ENCODE results near the gene NPAS3.

DNA sequence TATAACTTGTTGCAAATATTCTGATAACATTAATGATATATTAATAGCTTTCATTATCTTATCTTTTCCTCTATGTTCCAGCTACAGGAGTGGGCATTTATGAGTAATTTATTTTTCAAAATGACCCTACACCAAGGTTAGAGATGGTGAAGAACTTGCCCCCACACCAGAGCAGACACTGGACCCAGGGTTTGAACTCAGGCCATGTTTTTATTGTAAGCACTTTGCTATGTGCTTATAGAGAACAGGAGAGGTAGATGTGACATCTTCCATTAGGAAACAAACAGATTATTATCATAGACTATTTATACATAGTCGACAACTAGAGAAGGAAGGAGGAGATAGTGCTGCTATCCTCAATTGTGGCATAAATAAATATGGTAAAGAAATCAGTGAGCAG is 747.0 kb downstream of the NPAS3 start:
- TF ChIP-seq, protein P1, sequence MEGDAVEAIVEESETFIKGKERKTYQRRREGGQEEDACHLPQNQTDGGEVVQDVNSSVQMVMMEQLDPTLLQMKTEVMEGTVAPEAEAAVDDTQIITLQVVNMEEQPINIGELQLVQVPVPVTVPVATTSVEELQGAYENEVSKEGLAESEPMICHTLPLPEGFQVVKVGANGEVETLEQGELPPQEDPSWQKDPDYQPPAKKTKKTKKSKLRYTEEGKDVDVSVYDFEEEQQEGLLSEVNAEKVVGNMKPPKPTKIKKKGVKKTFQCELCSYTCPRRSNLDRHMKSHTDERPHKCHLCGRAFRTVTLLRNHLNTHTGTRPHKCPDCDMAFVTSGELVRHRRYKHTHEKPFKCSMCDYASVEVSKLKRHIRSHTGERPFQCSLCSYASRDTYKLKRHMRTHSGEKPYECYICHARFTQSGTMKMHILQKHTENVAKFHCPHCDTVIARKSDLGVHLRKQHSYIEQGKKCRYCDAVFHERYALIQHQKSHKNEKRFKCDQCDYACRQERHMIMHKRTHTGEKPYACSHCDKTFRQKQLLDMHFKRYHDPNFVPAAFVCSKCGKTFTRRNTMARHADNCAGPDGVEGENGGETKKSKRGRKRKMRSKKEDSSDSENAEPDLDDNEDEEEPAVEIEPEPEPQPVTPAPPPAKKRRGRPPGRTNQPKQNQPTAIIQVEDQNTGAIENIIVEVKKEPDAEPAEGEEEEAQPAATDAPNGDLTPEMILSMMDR (tag by site-specific recombination; IDR thresholded peaks at IDR 0.05) = no peak
- no peak for TF ChIP-seq ZNF670 (tag by site-specific recombination; IDR thresholded peaks at IDR 0.05; ENCODE audit: low read depth)
- no peak for TF ChIP-seq TCF7L2 (IDR thresholded peaks at IDR 0.05; ENCODE audit: borderline replicate concordance, low read depth, low read length)
- no peak for TF ChIP-seq ZNF174 (tag by site-specific recombination; IDR thresholded peaks at IDR 0.05)
- TF ChIP-seq ZNF664 (tag by site-specific recombination; IDR thresholded peaks at IDR 0.05) = no peak
- no peak for TF ChIP-seq ZBTB21 (tag by site-specific recombination; IDR thresholded peaks at IDR 0.05)
- TF ChIP-seq, protein P2, sequence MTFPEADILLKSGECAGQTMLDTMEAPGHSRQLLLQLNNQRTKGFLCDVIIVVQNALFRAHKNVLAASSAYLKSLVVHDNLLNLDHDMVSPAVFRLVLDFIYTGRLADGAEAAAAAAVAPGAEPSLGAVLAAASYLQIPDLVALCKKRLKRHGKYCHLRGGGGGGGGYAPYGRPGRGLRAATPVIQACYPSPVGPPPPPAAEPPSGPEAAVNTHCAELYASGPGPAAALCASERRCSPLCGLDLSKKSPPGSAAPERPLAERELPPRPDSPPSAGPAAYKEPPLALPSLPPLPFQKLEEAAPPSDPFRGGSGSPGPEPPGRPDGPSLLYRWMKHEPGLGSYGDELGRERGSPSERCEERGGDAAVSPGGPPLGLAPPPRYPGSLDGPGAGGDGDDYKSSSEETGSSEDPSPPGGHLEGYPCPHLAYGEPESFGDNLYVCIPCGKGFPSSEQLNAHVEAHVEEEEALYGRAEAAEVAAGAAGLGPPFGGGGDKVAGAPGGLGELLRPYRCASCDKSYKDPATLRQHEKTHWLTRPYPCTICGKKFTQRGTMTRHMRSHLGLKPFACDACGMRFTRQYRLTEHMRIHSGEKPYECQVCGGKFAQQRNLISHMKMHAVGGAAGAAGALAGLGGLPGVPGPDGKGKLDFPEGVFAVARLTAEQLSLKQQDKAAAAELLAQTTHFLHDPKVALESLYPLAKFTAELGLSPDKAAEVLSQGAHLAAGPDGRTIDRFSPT (tag by site-specific recombination; IDR thresholded peaks at IDR 0.05) = no peak
- TF ChIP-seq GLI2 (tag by site-specific recombination; IDR thresholded peaks at IDR 0.05; ENCODE audit: borderline replicate concordance, low read depth) = no peak
- no peak for TF ChIP-seq TRIM28 (IDR thresholded peaks at IDR 0.05; ENCODE audit: borderline replicate concordance, low read length)
- TF ChIP-seq, protein P3, sequence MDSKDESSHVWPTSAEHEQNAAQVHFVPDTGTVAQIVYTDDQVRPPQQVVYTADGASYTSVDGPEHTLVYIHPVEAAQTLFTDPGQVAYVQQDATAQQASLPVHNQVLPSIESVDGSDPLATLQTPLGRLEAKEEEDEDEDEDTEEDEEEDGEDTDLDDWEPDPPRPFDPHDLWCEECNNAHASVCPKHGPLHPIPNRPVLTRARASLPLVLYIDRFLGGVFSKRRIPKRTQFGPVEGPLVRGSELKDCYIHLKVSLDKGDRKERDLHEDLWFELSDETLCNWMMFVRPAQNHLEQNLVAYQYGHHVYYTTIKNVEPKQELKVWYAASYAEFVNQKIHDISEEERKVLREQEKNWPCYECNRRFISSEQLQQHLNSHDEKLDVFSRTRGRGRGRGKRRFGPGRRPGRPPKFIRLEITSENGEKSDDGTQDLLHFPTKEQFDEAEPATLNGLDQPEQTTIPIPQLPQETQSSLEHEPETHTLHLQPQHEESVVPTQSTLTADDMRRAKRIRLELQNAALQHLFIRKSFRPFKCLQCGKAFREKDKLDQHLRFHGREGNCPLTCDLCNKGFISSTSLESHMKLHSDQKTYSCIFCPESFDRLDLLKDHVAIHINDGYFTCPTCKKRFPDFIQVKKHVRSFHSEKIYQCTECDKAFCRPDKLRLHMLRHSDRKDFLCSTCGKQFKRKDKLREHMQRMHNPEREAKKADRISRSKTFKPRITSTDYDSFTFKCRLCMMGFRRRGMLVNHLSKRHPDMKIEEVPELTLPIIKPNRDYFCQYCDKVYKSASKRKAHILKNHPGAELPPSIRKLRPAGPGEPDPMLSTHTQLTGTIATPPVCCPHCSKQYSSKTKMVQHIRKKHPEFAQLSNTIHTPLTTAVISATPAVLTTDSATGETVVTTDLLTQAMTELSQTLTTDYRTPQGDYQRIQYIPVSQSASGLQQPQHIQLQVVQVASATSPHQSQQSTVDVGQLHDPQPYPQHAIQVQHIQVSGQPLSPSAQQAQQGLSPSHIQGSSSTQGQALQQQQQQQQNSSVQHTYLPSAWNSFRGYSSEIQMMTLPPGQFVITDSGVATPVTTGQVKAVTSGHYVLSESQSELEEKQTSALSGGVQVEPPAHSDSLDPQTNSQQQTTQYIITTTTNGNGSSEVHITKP (tag by site-specific recombination; IDR thresholded peaks at IDR 0.05) = no peak
- TF ChIP-seq ZNF777 (tag by site-specific recombination; IDR thresholded peaks at IDR 0.05; ENCODE audit: borderline replicate concordance) = no peak
- no peak for TF ChIP-seq MZF1 (tag by site-specific recombination; IDR thresholded peaks at IDR 0.05; ENCODE audit: borderline replicate concordance)
- TF ChIP-seq, protein P4, sequence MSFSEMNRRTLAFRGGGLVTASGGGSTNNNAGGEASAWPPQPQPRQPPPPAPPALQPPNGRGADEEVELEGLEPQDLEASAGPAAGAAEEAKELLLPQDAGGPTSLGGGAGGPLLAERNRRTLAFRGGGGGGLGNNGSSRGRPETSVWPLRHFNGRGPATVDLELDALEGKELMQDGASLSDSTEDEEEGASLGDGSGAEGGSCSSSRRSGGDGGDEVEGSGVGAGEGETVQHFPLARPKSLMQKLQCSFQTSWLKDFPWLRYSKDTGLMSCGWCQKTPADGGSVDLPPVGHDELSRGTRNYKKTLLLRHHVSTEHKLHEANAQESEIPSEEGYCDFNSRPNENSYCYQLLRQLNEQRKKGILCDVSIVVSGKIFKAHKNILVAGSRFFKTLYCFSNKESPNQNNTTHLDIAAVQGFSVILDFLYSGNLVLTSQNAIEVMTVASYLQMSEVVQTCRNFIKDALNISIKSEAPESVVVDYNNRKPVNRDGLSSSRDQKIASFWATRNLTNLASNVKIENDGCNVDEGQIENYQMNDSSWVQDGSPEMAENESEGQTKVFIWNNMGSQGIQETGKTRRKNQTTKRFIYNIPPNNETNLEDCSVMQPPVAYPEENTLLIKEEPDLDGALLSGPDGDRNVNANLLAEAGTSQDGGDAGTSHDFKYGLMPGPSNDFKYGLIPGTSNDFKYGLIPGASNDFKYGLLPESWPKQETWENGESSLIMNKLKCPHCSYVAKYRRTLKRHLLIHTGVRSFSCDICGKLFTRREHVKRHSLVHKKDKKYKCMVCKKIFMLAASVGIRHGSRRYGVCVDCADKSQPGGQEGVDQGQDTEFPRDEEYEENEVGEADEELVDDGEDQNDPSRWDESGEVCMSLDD (tag by site-specific recombination; IDR thresholded peaks at IDR 0.05) = no peak
- TF ChIP-seq ZNF138 (tag by site-specific recombination; IDR thresholded peaks at IDR 0.05; ENCODE audit: borderline replicate concordance) = no peak
